Forelimb muscle (tissue), 1 donor: ENCODE results near the gene WDR1. TPM values are rescaled to one million over a fixed set of nuclear protein-coding genes. Genes with fewer than 3 reads are reported as not detected.

ENCODE experiments used
- DNase-seq: peaks from one replicate; pipeline ENCODE4 v3.0.0-alpha.2; 2013; ENCODE audit warnings: low read depth
- polyA plus RNA-seq: library from polyadenylated mRNA; unstranded; fragments of 120-200 nt; gene quantifications from one replicate; pipeline ENCODE4 v1.2.1, GENCODE V29; 2013; ENCODE audit not compliant: insufficient read length

WDR1 gene, protein sequence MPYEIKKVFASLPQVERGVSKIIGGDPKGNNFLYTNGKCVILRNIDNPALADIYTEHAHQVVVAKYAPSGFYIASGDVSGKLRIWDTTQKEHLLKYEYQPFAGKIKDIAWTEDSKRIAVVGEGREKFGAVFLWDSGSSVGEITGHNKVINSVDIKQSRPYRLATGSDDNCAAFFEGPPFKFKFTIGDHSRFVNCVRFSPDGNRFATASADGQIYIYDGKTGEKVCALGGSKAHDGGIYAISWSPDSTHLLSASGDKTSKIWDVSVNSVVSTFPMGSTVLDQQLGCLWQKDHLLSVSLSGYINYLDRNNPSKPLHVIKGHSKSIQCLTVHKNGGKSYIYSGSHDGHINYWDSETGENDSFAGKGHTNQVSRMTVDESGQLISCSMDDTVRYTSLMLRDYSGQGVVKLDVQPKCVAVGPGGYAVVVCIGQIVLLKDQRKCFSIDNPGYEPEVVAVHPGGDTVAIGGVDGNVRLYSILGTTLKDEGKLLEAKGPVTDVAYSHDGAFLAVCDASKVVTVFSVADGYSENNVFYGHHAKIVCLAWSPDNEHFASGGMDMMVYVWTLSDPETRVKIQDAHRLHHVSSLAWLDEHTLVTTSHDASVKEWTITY
- 169 TPM for polyA plus RNA-seq

DNA sequence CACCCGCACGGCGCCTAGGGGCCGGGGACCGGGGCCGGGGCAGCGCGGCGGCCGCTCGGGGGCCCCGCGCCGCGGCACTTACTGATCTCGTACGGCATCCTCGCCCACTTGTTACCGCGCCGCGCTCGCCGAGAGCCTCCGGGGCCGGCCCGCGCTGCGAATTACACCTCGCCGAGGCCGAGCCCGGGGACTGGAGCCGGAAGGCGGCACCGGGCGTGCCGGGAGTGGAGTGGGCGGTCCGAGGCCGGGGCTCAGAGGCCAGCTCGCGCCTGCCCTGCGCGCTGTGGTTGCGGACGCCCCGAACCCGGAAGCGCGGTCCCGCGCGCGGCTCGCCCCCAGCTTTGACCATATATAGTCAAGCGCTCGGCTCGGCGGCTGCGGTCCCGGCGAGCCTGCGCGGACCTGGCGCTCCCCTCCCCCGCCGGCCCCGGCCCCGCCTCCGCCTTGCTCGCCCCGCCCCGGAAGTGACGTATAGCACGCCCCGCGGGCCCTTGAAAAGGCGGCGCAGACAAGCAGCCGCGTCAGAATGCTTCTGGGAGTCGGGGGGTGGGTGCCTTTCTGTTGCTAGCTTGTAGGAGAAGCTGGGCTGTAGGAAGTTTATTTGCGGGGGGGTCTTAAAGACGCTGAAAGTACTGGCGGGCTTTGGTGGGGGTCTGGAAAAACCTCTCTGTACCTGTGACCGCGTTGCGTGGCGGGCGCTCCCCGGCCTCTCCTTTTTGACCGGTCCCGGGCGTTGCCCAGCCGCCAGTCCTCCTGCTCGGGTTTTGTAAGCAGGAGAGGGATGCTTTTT, at the start of gene WDR1:
Gene WDR1 (minus strand): TSS at position 231 of the 790 bp plus-strand sequence. CDS start 133 bp downstream, at position 98.
- peak; percentile 86 for DNase-seq

DNA sequence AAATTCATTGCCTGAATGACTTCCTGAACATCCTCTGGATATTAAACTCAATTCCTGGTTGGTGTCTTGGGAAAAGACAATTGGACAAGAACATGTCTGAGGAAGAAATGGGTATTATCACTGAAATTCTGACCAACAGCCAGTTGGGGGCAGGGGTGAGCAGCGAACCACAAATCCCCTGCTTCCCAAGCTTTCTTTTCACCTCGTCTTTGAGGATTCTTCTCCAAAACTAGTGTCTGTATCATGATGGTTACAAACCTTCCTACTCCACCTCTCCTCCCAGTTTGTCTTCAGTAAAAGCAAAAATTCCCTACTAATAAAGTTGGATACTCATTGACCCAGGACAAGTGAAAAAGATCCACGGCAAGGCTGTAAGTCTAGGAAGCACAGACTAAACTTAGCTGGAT, 48.3 kb upstream of the WDR1 start:
- no peak for DNase-seq

DNA sequence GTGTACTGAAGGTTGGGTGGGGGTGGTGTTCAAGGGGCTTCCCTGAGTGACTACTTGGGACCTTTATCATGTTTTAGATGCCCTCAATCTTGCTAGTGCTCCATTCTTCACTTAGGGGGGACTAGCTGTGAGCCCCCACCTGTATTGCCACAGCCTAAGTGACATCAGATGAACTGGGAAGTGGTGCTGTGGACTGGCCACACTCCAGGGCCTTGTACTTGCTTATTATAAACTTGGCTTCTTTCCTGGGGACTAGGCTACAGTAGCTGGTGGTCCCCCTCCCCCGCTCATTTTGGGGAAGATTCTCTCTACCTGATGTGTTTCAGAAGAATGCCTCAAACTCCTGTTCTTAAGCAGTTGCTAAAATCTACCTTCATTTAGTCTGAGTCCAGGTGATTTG, 46.7 kb upstream of the WDR1 start:
- DNase-seq = no peak

DNA sequence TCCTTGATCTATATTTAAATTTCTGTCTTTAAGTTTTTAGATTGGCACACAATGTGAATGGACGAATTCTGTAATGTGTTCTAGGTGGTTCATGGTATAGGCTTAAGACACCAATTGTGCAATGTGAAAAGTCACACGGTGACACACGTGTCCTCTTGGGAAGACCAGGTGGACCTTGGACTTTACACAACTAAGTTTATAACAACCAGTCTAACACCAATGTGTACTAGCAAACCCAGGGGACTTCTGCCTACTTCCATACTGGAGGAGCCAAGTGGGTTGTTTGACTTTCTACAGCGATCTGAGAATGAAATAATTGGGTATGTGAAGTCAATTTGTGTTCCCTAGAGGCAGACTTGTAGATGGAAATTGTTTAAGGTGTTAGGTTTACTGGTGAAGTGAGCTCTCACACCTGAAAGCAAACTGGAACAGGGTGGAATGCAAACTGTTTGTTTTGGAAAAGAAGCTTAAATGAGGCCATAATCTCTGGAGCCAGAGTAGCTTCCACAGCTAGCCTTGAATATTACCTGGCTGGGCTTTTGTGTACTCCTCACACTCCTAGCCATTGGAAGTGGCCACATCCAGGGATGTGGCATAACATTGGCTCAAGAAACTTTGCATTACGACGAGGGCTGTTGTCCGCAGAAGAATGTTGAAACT, 45.9 kb upstream of the WDR1 start:
- DNase-seq = no peak

- no peak for DNase-seq
Measured at GRCh38 chr4:10161840-10162239, 45.2 kb upstream of the WDR1 start.

DNA sequence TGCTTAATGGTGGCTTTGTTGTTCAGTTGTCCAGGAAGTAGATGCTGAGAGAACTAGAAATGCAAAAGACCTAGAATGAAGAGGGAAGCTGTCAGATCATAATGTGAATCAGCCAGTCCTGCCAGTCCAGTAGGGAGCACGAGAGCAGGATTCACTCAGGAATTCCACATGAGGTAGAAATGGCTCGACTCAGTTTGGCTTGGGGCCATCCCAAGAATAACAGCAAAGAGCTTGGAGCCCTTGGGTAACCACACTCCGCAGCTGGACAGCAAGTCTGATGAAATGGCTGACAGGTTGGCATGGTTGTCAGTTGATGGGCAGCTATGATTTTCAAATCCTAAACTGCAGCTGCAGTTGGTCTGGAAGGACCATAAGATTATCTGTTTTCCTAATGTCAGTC, 44.5 kb upstream of the WDR1 start:
- no peak for DNase-seq

- DNase-seq = no peak
Measured at GRCh38 chr4:10160281-10160856, 43.8 kb upstream of the WDR1 start.

- DNase-seq = no peak
Measured at GRCh38 chr4:10159671-10160070, 43.1 kb upstream of the WDR1 start.

DNA sequence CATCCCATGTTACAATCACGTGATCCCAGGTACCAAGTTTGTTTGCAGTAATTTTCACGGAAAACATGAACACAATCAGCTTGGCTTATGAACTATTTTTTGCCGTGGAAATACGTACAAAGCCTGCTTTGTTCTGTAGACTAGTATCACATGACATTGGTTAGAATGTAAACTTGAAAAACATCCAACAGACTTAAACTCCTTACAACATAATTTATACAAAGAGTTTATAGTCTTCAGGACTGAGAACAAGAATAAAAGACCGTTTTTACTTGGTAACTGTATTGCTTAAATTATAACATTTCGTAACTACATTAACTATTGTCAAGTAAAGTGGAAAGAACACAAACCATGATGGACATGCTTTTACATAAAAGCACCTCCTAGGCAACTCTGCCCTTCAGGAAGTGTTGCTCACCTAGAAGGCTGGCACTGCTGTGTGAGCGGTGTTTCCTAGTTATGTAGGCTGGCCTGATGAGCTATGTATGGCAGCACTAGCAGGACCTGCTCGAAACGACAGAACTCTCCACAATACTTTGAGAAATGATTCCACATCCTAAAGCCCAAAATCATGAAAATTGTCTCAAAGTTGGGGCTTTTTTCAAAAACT, 41.8 kb upstream of the WDR1 start:
- DNase-seq = no peak

- peak; percentile 16 for DNase-seq
Measured at GRCh38 chr4:10157478-10158332, 41.1 kb upstream of the WDR1 start.

DNA sequence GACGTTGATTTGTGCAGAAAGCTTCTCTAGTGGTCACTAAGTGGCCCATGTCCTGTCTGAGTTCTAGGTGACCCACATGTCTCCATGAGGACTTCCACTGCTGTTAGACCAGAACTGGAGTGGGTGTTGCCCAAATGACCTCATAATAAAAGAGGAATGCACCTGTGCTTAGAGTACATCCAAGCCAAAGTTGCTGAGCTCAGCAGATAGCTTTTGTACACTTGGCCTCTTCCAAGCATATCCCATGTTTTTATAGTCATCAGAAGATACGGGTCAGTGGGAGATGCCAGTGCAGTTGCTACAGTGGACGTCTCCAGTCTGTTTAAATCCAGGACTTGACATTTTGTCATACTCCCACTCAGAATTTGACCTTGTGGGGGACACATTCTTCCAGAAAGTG, 37.6 kb upstream of the WDR1 start:
- no peak for DNase-seq

DNA sequence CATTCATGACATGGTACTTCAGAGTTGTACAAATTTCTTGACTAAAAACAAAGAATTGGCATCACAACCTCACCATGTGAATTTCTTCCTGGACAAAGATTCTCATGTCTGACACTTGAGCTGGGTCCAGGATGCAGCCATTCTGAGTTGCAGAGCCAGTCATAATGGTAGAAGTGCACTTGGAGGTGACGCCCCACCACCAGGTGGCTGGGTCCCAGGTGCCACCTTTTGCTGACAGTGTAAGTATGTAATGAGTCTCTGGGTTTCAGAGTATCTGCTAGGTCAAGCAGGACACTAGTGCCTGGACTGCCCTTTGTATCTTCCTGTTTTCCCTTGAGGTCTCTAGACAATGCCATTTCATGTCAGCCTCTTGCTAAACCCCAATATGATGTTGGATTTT, 36.6 kb upstream of the WDR1 start:
- no peak for DNase-seq

GRCh38 chr4:10151182-10151581, 34.6 kb upstream of the WDR1 start:
- DNase-seq = no peak

DNA sequence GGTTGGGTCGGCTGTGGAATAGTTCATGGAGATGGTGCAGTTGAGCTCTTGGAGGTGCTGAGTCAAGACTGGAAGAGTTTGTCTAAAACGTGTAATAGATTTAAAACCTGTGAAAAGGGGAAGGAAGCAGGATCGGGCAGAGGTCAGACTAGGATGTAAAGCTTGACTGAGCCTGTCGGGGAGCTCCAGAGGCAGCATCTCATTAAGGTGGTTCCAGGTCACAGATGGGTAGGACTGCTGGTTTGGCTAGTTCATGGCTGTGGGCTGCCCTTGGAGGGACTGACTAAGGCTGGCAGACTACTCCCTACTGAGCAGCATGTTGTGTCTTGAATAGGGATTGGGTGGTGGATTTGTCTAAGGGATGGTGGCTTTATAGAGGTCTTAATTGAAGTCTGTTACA, 28.4 kb upstream of the WDR1 start:
- no peak for DNase-seq

GRCh38 chr4:10144479-10144878, 27.9 kb upstream of the WDR1 start:
- DNase-seq = no peak

DNA sequence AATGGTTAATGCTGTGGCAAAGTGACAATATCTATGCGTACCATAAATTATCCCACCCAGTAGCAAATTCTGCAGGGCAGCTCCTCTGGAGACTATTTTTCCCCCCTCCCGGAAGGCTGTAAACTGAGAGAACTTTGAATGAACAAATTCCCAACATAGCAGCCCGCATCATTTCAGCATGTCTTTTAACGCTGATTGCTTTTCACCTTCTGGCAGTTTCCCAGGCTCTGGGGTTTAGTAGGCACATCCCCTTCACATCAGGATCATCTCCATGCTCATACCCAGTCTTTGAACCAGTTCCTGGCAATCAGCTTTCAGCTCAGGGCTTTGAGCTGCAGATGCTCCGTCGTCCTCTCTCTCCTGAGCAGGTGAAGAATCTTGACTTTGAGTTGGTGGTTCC, 26.6 kb upstream of the WDR1 start:
- no peak for DNase-seq

DNA sequence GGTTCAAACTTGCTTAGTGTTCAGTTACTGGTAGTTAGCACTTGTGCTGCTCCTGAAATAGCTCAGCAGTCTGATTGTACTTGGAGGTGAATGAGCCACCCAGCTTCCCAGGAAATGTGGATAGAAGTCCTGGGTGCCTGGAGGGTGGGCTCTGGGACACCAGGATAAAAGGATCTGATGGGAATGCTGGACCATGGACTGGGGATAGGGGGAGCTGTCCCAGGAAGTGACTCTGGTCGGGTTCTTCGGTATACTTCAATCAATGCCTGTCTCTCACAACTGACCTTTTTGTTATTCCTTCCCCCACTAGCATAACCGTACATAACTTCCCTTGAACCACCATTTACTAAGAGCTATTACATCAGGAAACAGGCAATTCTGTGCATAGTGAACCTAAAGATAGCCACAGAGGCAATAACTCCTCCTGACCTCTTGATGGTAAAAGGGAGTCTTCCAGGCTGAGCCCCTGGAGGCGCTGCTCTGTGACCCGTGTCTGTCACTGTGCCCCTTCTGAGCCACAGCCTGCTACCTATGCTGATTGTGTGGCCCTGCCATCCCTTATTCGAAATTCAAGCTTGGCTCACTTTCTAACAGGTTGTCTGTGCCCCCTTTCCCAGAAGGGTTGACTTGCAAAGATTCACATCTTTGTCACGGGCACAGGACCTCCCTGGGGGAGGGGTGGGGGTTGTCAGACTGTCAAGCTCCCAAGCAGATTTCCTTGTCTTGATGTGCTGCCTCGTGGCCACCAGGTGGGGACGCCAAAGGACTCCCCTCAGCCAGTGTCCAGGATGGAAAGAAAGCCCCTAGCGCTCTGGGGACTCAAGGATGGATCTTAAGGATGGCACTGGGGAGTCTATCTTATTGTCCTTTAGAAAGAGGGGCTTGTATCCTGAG, 24.5 kb upstream of the WDR1 start:
- no peak for DNase-seq

DNA sequence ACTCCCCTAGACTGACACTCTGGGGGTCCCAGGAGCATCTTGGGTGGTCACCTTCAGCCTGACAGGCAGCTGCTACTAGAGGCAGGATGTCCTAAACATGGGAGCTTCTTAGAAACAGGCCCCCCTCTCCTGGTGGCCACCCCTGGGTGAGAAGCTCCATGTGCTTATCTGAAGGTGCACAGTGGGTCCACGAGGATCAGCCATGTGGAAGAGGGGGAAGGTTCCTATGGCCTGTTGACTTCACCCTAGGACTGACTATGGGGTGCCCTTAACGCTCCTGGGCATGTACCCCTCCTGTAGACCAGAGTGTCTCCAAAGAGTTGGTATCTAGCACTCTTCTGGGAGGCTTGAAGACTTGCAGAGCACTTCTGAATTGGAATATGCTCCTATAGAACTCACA, 22.9 kb upstream of the WDR1 start:
- no peak for DNase-seq

- DNase-seq = no peak
Measured at GRCh38 chr4:10135260-10135659, 18.7 kb upstream of the WDR1 start.
